ENCODE results near the gene JPH4. TPM values are rescaled to one million over a fixed set of nuclear protein-coding genes. Genes with fewer than 3 reads are reported as not detected.

Gene JPH4
- total and polyA plus RNA-seq, 2 of the 8 experiments (the other 6 are each of a cell fraction or from before 2014, with no cell fraction given), result 23.9 to 46.7 TPM

- TF ChIP-seq CHD1 (IDR thresholded peaks at IDR 0.05; ENCODE audit: low read depth, low read length) (no peak), KDM5A (IDR thresholded peaks at IDR 0.05; ENCODE audit: low read length) (no peak)
Observed at GRCh38 chr14:23602181-23603095, 23.8 kb upstream of the JPH4 start (continued).

Measured in H1 (cell line).